ENCODE data around the gene ARMC2. TPM values are rescaled to one million over a fixed set of nuclear protein-coding genes. Genes with fewer than 3 reads are reported as not detected.

Gene ARMC2
- total RNA-seq, 1 donor from 2014 or later: 5.2 TPM

- peaks cover 5% of the 10 kb centered on the region for H3K27me3 Mint-ChIP-seq (ENCODE audit: low read depth, unreplicated experiment)
- H3K27ac ChIP-seq (ENCODE audit: low read depth, low read length): no peak overlapping the region
- H3K9ac ChIP-seq (ENCODE audit: low read length): no peak overlapping the region
- H3K9me3 ChIP-seq (ENCODE audit: insufficient read depth, low read depth, low read length): no peaks in the 10 kb centered on the region
- DNase-seq (ENCODE audit: low read depth): no peak
- no peak overlapping the region for H3K4me2 ChIP-seq (ENCODE audit: low read length)
- H3K36me3 Mint-ChIP-seq (ENCODE audit: low read depth, unreplicated experiment): no peaks in the 10 kb centered on the region
- H4K20me1 ChIP-seq (ENCODE audit: insufficient read depth, low read length): no peaks in the 10 kb centered on the region
- no peak overlapping the region for H3K4me3 Mint-ChIP-seq (ENCODE audit: unreplicated experiment)
- no peaks in the 10 kb centered on the region for H3K27me3 ChIP-seq (ENCODE audit: insufficient read depth, low read length)
- H3K27ac Mint-ChIP-seq (ENCODE audit: unreplicated experiment): no peak overlapping the region
- TF ChIP-seq EZH2 (IDR thresholded peaks at IDR 0.05; ENCODE audit: insufficient read depth, low read length) (no peak), CTCF (IDR thresholded peaks at IDR 0.05; ENCODE audit: insufficient read depth, low read depth, low read length) (no peak)
- no peaks in the 10 kb centered on the region for H3K79me2 ChIP-seq (ENCODE audit: insufficient read depth, low read length)
- no peaks in the 10 kb centered on the region for H3K4me1 ChIP-seq (ENCODE audit: insufficient read depth, low read length)
- H3K36me3 ChIP-seq (ENCODE audit: insufficient read depth, low read length): no peaks in the 10 kb centered on the region
- H3K9me3 Mint-ChIP-seq (ENCODE audit: unreplicated experiment): no peaks in the 10 kb centered on the region
- H3K4me1 Mint-ChIP-seq (ENCODE audit: low read depth, unreplicated experiment): peaks cover 10% of the 10 kb centered on the region
- H2AFZ ChIP-seq (ENCODE audit: low read depth, low read length): no peak overlapping the region
- FAIRE-seq: no peak
- no peak overlapping the region for H3K4me3 ChIP-seq (ENCODE audit: insufficient read depth, low read depth, low read length)
Measured at GRCh38 chr6:108951351-108951953, 103.2 kb downstream of the ARMC2 start.

- FAIRE-seq: no peak
- Histone ChIP-seq H4K20me1 (ENCODE audit: insufficient read depth, low read length) (no peaks in the 10 kb centered on the region), H2AFZ (ENCODE audit: low read depth, low read length) (no peak overlapping the region)
Measured at GRCh38 chr6:108952776-108953486, 104.7 kb downstream of the ARMC2 start.

More at GRCh38 chr6:108952776-108953486, 104.7 kb downstream of the ARMC2 start:
- DNase-seq (ENCODE audit: low read depth): no peak
- no peak for TF ChIP-seq CTCF (IDR thresholded peaks at IDR 0.05; ENCODE audit: insufficient read depth, low read depth, low read length)
- no peak for TF ChIP-seq EZH2 (IDR thresholded peaks at IDR 0.05; ENCODE audit: insufficient read depth, low read length)
- peaks cover 1% of the 10 kb centered on the region for H3K4me1 Mint-ChIP-seq (ENCODE audit: low read depth, unreplicated experiment)
- H3K27ac ChIP-seq (ENCODE audit: low read depth, low read length): no peak overlapping the region
- no peaks in the 10 kb centered on the region for H3K9me3 ChIP-seq (ENCODE audit: insufficient read depth, low read depth, low read length)
- H3K9ac ChIP-seq (ENCODE audit: low read length): no peak overlapping the region
- no peaks in the 10 kb centered on the region for H3K9me3 Mint-ChIP-seq (ENCODE audit: unreplicated experiment)
- no peaks in the 10 kb centered on the region for H3K36me3 ChIP-seq (ENCODE audit: insufficient read depth, low read length)
- H3K4me1 ChIP-seq (ENCODE audit: insufficient read depth, low read length): no peaks in the 10 kb centered on the region
- no peak overlapping the region for H3K27ac Mint-ChIP-seq (ENCODE audit: unreplicated experiment)
- peaks cover 5% of the 10 kb centered on the region for H3K27me3 Mint-ChIP-seq (ENCODE audit: low read depth, unreplicated experiment)
- no peaks in the 10 kb centered on the region for H3K36me3 Mint-ChIP-seq (ENCODE audit: low read depth, unreplicated experiment)
- H3K4me2 ChIP-seq (ENCODE audit: low read length): no peak overlapping the region
- no peaks in the 10 kb centered on the region for H3K79me2 ChIP-seq (ENCODE audit: insufficient read depth, low read length)
- H3K4me3 Mint-ChIP-seq (ENCODE audit: unreplicated experiment): no peak overlapping the region
- no peaks in the 10 kb centered on the region for H3K27me3 ChIP-seq (ENCODE audit: insufficient read depth, low read length)
- H3K4me3 ChIP-seq (ENCODE audit: insufficient read depth, low read depth, low read length): no peak overlapping the region
